Fibroblast of the aortic adventitia (primary cell): ENCODE measurements around the gene ZNF79. TPM values are rescaled to one million over a fixed set of nuclear protein-coding genes. Genes with fewer than 3 reads are reported as not detected.

Experiments
- DNase-seq: peaks from one replicate; pipeline ENCODE4 v3.0.0-alpha.2; 2010; ENCODE audit warnings: low read depth
- H3K4me3 ChIP-seq: 2 replicates; pipeline ENCODE4 v1.5.1; 2011; ENCODE audit warnings: low read depth, mild to moderate bottlenecking, control low read depth, low read length, moderate library complexity
- CTCF ChIP-seq: IDR thresholded peaks from 2 replicates; pipeline ENCODE4 v1.5.1; 2011; ENCODE audit warnings: mild to moderate bottlenecking, low read length, control low read depth, inconsistent platforms; ENCODE audit not compliant: insufficient read depth
- total RNA-seq: library from RNA; depleted of rRNA; stranded (reverse); fragments of >200 nt; gene quantifications from 2 replicates; pipeline ENCODE4 v1.2.3, GENCODE V29; 2012; ENCODE audit warnings: low replicate concordance

The ZNF79 gene
- total RNA-seq, 1 donor: 10.2 TPM

GRCh38 chr9:127404631-127405030 is 19.6 kb upstream of the ZNF79 start:
- DNase-seq: no peak
- TF ChIP-seq CTCF: no peak
- no peak overlapping the region for H3K4me3 ChIP-seq

- TF ChIP-seq CTCF: no peak
- DNase-seq: no peak
- H3K4me3 ChIP-seq: no peak overlapping the region
These were observed 18.6 kb upstream of the ZNF79 start for GRCh38 chr9:127405344-127406125.

DNA sequence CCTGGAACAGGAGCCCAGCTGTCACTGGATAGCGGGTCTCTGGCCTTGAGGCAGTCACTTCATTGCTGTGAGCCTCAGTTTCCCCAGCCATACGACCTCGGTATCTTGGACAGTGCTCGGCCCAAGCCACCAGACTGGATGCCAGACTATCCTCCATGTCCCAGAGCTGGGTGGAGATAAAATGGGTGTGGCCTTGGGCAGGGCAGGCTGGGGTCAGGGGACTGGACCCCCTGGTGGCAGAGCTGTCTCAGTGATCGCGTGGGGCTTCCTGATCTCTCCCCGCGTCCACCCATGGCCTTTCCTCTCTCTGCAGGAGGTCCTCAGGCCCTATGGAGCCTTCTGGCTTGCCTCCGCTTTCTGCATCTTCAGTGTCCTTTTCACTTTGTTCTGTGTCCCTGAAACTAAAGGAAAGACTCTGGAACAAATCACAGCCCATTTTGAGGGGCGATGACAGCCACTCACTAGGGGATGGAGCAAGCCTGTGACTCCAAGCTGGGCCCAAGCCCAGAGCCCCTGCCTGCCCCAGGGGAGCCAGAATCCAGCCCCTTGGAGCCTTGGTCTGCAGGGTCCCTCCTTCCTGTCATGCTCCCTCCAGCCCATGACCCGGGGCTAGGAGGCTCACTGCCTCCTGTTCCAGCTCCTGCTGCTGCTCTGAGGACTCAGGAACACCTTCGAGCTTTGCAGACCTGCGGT is 17.2 kb upstream of the ZNF79 start:
- TF ChIP-seq CTCF: no peak
- DNase-seq: no peak
- no peak overlapping the region for H3K4me3 ChIP-seq

DNA sequence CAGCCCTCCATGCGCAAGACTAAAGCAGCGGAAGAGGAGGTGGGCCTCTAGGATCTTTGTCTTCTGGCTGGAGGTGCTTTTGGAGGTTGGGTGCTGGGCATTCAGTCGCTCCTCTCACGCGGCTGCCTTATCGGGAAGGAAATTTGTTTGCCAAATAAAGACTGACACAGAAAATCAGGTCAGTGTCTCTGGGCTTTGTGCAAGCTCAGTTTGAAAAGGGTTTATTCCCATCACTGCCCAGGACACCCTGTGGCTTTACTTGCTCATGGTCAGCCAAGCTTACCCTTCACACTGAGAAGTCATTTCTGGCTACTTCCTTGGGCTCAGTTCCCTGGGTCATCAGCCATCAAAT is 16.7 kb upstream of the ZNF79 start:
- no peak for DNase-seq
- no peak for TF ChIP-seq CTCF

DNA sequence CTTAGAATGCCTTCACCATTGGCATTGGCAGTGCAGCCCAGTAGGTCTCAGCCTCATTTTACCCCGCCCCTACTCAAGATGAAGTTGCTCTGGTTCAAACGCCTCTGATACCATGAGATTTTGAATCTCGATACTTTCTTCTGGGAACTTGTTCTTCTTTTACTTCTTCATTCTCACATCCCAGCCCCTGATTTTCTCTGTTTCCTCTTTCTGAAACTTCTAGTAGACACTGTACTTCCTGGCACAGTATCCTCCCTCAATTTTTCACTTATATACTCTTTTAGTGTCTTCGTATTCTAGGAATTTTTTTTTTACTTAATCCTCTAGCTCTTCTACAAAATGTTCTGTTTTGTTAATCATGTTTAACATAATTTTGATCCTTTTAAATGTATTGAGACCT is 13.1 kb upstream of the ZNF79 start:
- H3K4me3 ChIP-seq: no peak overlapping the region
- no peak for DNase-seq
- TF ChIP-seq CTCF: no peak

More for the DNA sequence above, 16.7 kb upstream of the ZNF79 start:
- no peak overlapping the region for H3K4me3 ChIP-seq

DNA sequence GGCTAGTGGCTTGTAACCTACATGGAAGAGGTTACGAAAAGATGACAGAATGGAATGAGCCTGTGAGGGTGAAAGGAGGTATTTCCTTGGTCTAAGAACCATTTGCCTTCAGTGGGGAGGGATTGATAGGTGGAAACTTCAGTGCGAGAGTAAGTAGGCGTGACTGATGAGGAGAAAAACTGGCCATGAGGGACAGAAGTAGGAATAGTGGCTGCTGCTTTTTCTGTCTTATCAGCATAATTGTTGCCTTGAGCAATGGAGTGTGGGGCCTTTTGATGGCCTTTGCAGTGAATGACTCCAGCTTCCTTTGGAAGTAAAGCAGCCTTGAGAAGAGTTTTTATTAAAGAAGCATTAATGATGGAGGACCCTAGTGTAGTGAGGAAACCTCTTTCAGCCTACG is 9.0 kb upstream of the ZNF79 start:
- H3K4me3 ChIP-seq: no peak overlapping the region
- DNase-seq: no peak
- no peak for TF ChIP-seq CTCF
